Mucosa of rectum (tissue), 2 donors: ENCODE results near the gene TESMIN.

Experiments
- H3K27ac ChIP-seq, 2 donors: one replicate each; pipeline ENCODE4 v1.7.0; 2013; ENCODE audit warnings: inconsistent platforms in 2 of 2, low read depth in 2 of 2, low read length in 2 of 2
- H3K27me3 ChIP-seq, 2 donors: one replicate each; pipeline ENCODE4 v1.7.0; 2013; ENCODE audit warnings: low read length in 2 of 2; ENCODE audit not compliant: control insufficient read depth in 2 of 2, insufficient read depth in 2 of 2
- H3K36me3 ChIP-seq, 2 donors: one replicate each; pipeline ENCODE4 v1.7.0; 2013; ENCODE audit warnings: low read length in 2 of 2; ENCODE audit not compliant: control insufficient read depth in 2 of 2, insufficient read depth in 2 of 2
- H3K4me1 ChIP-seq, 2 donors: one replicate each; pipeline ENCODE4 v1.7.0; 2013; ENCODE audit warnings: low read length in 2 of 2, mild to moderate bottlenecking in 1 of 2; ENCODE audit not compliant: control insufficient read depth in 2 of 2, insufficient read depth in 2 of 2
- H3K4me3 ChIP-seq, 2 donors: one replicate each; pipeline ENCODE4 v1.7.0; 2013; ENCODE audit warnings: low read length in 2 of 2
- H3K9ac ChIP-seq, 2 donors: one replicate each; pipeline ENCODE4 v1.7.0; 2013; ENCODE audit warnings: low read length in 2 of 2, low read depth in 1 of 2, mild to moderate bottlenecking in 1 of 2
- H3K9me3 ChIP-seq, 2 donors: one replicate each; pipeline ENCODE4 v1.7.0; 2013; ENCODE audit warnings: low read length in 2 of 2; ENCODE audit not compliant: control insufficient read depth in 2 of 2
- donor health status: healthy.
- donor health status: Normal muscosa, but diverticular disease.

The TESMIN gene

DNA sequence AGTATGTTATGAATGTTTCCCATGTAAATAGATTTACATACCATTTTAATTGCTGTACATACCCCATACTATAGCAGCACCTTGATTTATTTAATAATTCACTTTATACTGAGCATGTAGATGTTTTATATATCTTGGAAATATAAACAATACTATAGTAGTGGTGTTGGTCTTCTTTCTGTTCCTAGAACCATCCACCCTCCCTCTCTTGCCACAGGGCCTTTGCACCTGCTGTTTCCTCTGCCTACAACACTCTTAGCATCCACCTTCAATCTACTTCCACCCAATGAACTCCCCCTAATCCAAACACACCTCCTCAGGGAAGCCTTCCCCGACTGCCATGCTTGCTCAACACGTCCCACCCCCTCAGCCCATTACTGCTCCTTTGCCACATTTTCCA is 30.2 kb downstream of the TESMIN start:
- H3K36me3 ChIP-seq, result no peaks in the 10 kb centered on the region
- H3K27me3 ChIP-seq, result no peaks in the 10 kb centered on the region
- no peaks in the 10 kb centered on the region for H3K4me1 ChIP-seq
- H3K27ac ChIP-seq, result no peak overlapping the region
- no peak overlapping the region for H3K9ac ChIP-seq
- H3K4me3 ChIP-seq, result no peak overlapping the region
- H3K9me3 ChIP-seq, result no peaks in the 10 kb centered on the region

DNA sequence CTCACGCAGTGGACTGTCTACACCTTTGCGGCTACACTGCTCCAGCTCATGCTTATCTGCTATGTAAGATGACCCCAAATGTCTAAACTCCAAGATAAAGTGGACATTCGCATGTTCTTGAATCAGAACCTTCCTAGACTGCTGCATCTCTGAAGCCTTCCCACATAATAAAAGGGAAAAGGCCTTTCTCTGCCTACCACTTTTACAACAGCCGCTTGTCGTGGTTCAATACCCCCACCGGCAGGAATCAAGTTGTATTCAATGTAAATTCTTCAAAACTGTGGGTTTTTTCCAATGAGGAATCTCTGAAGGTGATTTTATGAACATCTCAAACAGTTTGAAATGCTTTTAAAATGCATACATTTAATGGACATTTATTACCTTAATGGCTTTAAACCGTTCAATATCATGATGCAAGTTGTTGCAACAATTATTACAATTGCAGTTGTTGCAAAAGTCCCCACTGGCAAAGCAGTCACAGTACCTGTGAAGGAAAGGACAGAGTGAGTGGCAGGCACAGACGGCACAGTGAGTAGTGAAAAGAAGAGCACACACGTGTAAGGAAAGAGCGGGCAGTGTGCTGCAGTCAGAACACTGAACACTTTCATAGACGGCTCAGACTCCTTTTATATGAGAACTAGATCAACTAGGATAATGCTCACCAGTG is 35.7 kb downstream of the TESMIN start:
- no peaks in the 10 kb centered on the region for H3K9me3 ChIP-seq
- no peaks in the 10 kb centered on the region for H3K36me3 ChIP-seq
- H3K9ac ChIP-seq, result no peak overlapping the region
- H3K4me3 ChIP-seq, result no peak overlapping the region
- no peak overlapping the region for H3K27ac ChIP-seq
- H3K27me3 ChIP-seq, result no peaks in the 10 kb centered on the region
- H3K4me1 ChIP-seq, result no peaks in the 10 kb centered on the region

DNA sequence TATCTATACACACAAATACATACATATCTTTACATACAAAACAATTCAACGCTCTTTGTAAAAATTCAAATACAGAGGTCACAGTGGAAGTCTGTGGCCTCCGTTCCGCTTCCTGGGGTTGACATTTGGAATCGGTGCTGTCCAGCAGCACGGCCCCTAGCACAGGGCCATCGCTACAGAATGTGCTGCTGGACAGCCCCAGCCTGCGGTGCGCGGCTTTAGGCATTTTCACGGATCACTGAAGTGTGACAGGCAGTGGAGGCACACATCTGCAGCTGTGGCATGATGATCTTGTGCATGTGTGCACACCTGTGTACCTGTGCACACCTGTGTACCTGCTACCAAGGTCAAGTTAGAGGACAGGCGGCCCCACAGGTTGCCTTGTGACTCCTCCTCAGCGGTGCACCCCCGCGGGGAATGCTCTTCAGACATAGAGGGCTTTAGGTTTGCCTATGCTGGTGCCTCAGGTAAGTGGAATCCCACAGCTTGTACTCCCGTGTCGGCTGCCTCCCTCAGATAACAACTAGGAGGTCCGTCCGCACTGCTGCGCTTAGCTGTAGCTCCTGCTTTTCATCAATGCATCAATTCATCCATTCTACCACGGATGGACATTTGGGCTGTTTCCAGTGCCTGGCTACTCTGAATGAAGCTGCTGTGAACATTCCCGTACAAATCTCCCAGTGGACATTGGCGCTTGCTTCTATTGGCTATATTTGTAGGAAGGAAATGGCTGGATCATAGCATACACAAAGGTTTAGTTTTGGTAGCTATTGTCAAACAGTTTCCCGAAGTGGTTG is 37.1 kb downstream of the TESMIN start:
- no peaks in the 10 kb centered on the region for H3K27me3 ChIP-seq
- no peaks in the 10 kb centered on the region for H3K4me1 ChIP-seq
- no peak overlapping the region for H3K27ac ChIP-seq
- no peak overlapping the region for H3K9ac ChIP-seq
- H3K36me3 ChIP-seq, result no peaks in the 10 kb centered on the region
- no peaks in the 10 kb centered on the region for H3K9me3 ChIP-seq
- H3K4me3 ChIP-seq, result no peak overlapping the region

DNA sequence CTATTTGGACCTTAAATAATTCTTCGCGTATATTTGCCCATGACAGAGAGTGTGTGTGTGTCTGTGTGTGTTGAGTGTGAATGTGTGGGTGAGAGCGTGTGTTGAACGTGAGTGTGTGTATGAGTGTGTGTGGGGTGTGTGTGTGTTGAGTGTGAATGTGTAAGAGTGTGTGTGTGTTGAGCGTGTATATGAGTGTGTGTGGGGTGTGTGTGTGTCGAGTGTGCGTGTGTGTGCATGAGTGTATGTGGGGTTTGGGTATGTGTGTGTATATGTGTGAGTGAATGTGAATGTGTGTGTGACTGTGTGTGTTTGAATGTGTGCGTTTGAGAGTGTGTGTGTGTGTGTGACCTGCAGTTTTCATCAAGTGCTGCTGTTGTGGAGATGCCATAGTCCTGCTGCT is 40.2 kb downstream of the TESMIN start:
- Histone ChIP-seq H3K4me1 (no peaks in the 10 kb centered on the region), H3K36me3 (no peaks in the 10 kb centered on the region), H3K27me3 (no peaks in the 10 kb centered on the region)

DNA sequence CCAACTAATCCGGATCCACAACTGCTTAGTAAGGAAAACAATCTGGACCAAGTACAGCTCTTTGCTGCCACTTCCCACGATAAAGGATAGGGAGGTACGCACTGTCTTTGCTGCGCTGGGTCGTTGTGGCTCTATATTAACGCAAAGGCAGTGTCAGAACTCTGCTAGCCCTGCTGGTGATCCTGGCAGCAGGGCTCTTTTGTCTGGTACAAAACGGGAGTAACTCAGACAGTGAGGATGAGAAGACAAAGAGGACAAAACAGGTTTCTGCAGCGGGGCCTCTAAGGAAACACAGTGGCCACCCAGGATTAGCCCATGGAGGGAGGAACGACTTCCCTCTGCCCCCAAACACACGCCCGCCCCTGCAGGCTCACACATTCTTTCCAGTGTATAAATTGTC is 40.9 kb downstream of the TESMIN start:
- Histone ChIP-seq H3K9ac (no peak overlapping the region), H3K36me3 (no peaks in the 10 kb centered on the region), H3K4me1 (no peaks in the 10 kb centered on the region), H3K9me3 (no peaks in the 10 kb centered on the region), H3K27ac (no peak overlapping the region), H3K4me3 (no peak overlapping the region), H3K27me3 (no peaks in the 10 kb centered on the region)

More for the DNA sequence above, 40.2 kb downstream of the TESMIN start:
- H3K9ac ChIP-seq, result no peak overlapping the region
- H3K4me3 ChIP-seq, result no peak overlapping the region
- H3K9me3 ChIP-seq, result no peaks in the 10 kb centered on the region
- no peak overlapping the region for H3K27ac ChIP-seq

DNA sequence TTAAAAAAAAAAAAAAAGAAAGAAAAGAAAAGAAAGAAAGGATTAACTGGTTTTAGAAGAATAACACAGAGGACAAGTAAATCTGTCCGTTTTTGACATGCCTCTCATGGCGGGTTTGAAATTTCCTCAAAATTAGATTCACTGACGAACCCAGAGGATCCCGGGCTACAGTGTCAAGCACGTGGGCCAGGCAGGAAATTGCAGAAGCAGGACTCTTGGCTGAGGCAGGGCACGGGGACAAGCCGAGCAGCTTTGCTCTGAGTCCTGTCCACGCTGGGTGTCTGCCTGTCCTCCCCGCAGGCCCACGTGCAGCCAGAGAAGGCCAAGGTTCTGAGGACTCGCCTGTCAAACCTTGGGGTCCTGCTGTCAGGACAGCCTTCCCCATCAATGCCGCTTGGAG is 42.3 kb downstream of the TESMIN start:
- H3K9me3 ChIP-seq, result no peaks in the 10 kb centered on the region
- no peak overlapping the region for H3K4me3 ChIP-seq
- H3K9ac ChIP-seq, result no peak overlapping the region
- H3K36me3 ChIP-seq, result no peaks in the 10 kb centered on the region
- H3K27me3 ChIP-seq, result no peaks in the 10 kb centered on the region
- no peaks in the 10 kb centered on the region for H3K4me1 ChIP-seq
- H3K27ac ChIP-seq, result no peak overlapping the region

DNA sequence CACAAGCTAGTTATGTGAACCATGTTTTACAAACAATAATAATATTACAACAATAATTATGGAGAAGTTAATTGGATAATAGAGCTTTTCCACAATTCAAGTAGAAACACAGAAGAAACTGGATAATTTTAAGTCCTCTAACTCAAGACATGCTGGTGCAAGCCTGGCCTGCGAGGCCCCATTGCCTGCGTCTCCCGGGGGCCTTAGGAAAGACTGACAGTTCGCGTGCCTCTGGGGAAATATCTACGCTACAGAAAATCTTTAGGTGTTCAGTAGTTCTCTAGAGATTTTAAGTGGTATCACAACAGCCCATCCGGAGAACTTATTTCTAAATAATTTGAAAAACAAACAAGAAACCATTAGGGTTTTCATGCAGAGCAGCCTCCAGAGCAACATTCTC is 43.8 kb downstream of the TESMIN start:
- H3K4me1 ChIP-seq, result no peaks in the 10 kb centered on the region
- no peaks in the 10 kb centered on the region for H3K27me3 ChIP-seq
- H3K9ac ChIP-seq, result no peak overlapping the region
- H3K9me3 ChIP-seq, result no peaks in the 10 kb centered on the region
- H3K36me3 ChIP-seq, result no peaks in the 10 kb centered on the region
- H3K27ac ChIP-seq, result no peak overlapping the region
- H3K4me3 ChIP-seq, result no peak overlapping the region

DNA sequence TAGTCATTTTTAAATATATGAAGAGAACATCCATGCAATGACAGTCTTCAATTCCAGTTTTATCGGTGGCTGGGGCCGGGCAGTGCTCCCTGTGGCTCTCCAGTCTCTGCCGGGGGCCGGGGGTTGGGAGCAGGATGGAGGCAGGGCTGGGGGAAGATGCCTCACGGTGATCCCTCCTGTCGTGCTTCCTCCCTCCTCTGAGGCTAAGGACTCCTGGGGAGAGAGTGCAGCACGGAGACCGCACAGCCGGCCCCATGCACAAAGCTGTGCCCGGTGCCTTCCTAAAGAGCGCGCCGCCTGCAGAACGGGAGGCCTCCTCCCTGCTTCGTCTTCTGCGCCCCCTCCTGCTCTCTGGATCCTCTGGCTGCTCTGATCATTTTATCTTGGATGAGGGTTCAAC is 46.4 kb downstream of the TESMIN start:
- H3K36me3 ChIP-seq, result no peaks in the 10 kb centered on the region

DNA sequence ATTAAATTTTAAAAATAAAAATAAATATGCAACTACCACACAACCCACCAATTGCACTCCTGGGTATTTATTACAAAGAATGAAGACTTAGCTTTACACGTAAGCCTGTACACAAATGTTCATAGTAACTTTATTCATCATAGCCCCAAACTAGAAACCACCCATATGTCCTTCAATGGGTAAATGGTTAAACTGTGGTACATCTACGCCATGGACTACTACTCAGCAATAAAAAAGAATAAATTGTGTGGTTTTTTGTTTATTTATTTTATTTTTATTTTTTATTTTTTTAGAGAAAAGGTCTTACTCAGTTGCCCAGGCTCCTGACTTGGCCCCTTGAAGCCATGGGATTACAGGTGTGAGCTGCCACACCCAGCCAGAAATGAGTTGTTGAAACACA is 52.3 kb downstream of the TESMIN start:
- Histone ChIP-seq H3K9ac (no peak overlapping the region), H3K4me1 (no peaks in the 10 kb centered on the region), H3K27ac (no peak overlapping the region), H3K27me3 (peaks cover 0 to 5% of the 10 kb centered on the region in 2 donors), H3K36me3 (no peaks in the 10 kb centered on the region), H3K4me3 (no peak overlapping the region), H3K9me3 (peaks cover 0 to 3% of the 10 kb centered on the region in 2 donors)

More for the DNA sequence above, 46.4 kb downstream of the TESMIN start:
- H3K9me3 ChIP-seq, result no peaks in the 10 kb centered on the region
- no peaks in the 10 kb centered on the region for H3K27me3 ChIP-seq
- H3K4me3 ChIP-seq, result no peak overlapping the region
- no peak overlapping the region for H3K27ac ChIP-seq
- H3K9ac ChIP-seq, result no peak overlapping the region
- no peaks in the 10 kb centered on the region for H3K4me1 ChIP-seq

DNA sequence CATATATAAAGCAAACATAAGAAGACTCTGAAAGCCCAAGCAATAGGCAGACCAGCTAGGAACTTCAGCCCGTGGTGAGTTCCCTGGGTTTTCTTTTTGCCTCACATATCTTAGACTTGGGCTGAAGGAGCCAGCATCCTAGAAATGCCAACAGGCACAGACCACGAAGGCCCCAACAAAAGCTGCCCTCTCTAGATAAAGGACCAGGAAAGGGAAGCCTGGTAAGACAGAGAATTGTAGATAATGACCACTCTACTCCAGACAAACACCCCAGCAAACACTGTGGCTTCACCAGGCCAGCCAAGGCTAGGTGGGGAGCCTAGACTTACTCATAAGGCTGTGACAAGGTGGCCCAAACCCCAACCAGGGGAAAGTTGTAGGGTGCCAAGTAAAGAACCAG is 55.8 kb downstream of the TESMIN start:
- H3K9me3 ChIP-seq, result peaks cover 0 to 3% of the 10 kb centered on the region in 2 donors

More for the DNA sequence above, 55.8 kb downstream of the TESMIN start:
- H3K4me3 ChIP-seq, result no peak overlapping the region
- no peak overlapping the region for H3K9ac ChIP-seq
- H3K27ac ChIP-seq, result no peak overlapping the region
- peaks cover 2 to 5% of the 10 kb centered on the region in 2 donors for H3K27me3 ChIP-seq
- no peaks in the 10 kb centered on the region for H3K4me1 ChIP-seq
- H3K36me3 ChIP-seq, result no peaks in the 10 kb centered on the region
